ENCODE data around the gene ATOH8.

- TF ChIP-seq, protein P1, sequence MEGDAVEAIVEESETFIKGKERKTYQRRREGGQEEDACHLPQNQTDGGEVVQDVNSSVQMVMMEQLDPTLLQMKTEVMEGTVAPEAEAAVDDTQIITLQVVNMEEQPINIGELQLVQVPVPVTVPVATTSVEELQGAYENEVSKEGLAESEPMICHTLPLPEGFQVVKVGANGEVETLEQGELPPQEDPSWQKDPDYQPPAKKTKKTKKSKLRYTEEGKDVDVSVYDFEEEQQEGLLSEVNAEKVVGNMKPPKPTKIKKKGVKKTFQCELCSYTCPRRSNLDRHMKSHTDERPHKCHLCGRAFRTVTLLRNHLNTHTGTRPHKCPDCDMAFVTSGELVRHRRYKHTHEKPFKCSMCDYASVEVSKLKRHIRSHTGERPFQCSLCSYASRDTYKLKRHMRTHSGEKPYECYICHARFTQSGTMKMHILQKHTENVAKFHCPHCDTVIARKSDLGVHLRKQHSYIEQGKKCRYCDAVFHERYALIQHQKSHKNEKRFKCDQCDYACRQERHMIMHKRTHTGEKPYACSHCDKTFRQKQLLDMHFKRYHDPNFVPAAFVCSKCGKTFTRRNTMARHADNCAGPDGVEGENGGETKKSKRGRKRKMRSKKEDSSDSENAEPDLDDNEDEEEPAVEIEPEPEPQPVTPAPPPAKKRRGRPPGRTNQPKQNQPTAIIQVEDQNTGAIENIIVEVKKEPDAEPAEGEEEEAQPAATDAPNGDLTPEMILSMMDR (IDR thresholded peaks at IDR 0.05), result no peak
- TF ChIP-seq, protein P2, sequence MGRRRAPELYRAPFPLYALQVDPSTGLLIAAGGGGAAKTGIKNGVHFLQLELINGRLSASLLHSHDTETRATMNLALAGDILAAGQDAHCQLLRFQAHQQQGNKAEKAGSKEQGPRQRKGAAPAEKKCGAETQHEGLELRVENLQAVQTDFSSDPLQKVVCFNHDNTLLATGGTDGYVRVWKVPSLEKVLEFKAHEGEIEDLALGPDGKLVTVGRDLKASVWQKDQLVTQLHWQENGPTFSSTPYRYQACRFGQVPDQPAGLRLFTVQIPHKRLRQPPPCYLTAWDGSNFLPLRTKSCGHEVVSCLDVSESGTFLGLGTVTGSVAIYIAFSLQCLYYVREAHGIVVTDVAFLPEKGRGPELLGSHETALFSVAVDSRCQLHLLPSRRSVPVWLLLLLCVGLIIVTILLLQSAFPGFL (CRISPR knock-in tag; IDR thresholded peaks at IDR 0.05; ENCODE audit: borderline replicate concordance), result no peak
- TF ChIP-seq NR2C2 (CRISPR knock-in tag; IDR thresholded peaks at IDR 0.05), result no peak
- TF ChIP-seq NFYB (CRISPR knock-in tag; conservative IDR thresholded peaks at IDR 0.05; ENCODE audit: low read depth), result no peak
- no peak for TF ChIP-seq ATF2 (CRISPR knock-in tag; IDR thresholded peaks at IDR 0.05; ENCODE audit: borderline replicate concordance, low read depth)
- TF ChIP-seq ESRRA (CRISPR knock-in tag; IDR thresholded peaks at IDR 0.05; ENCODE audit: borderline replicate concordance), result no peak
- no peak for TF ChIP-seq ZNF121 (CRISPR knock-in tag; IDR thresholded peaks at IDR 0.05)
These were observed 77.9 kb downstream of the ATOH8 start for GRCh38 chr2:85831735-85832134.
